Cardiac muscle cell (in vitro differentiated cells and primary cell): ENCODE results near the gene FBLN1. TPM values are rescaled to one million over a fixed set of nuclear protein-coding genes. Genes with fewer than 3 reads are reported as not detected.
"Not testable (repeated sequence)": the region's sequence is repeated elsewhere in the genome, so short reads cannot be mapped to it uniquely, and the experiment has no call there.

Experiments
- DNase-seq, 2 donors: peaks; one replicate each; pipeline versions ENCODE4 v3.0.0 to v3.0.0-alpha.2; 2010 to 2017; ENCODE audit warnings: low read depth in 1 of 2, low spot score in 1 of 2
- H3K27ac ChIP-seq: fragments of 200-600 bp; sonication (generic); 2 replicates; pipeline ENCODE4 v1.5.1; 2016
- H3K27me3 ChIP-seq: fragments of 200-600 bp; sonication (generic); 2 replicates; pipeline ENCODE4 v1.6.0; 2016; ENCODE audit warnings: control low read depth
- H3K36me3 ChIP-seq: fragments of 200-600 bp; sonication (generic); 2 replicates; pipeline ENCODE4 v1.5.1; 2016; ENCODE audit warnings: control low read depth
- H3K4me1 ChIP-seq: fragments of 200-600 bp; sonication (generic); 2 replicates; pipeline ENCODE4 v1.8.1; 2017; ENCODE audit warnings: low read depth, mild to moderate bottlenecking, mixed run types
- H3K4me3 ChIP-seq: fragments of 200-600 bp; sonication (generic); 2 replicates; pipeline ENCODE4 v1.5.1; 2016; ENCODE audit warnings: mild to moderate bottlenecking
- H3K9me3 ChIP-seq: fragments of 200-600 bp; sonication (generic); 2 replicates; pipeline ENCODE4 v1.5.1; 2017; ENCODE audit warnings: low read depth, mild to moderate bottlenecking, control low read depth
- CTCF ChIP-seq: IDR thresholded peaks from 2 replicates; pipeline ENCODE4 v1.5.1; 2012; ENCODE audit warnings: low read depth, mild to moderate bottlenecking, low read length
- polyA plus RNA-seq: library from polyadenylated mRNA; unstranded; fragments of >200 nt; fragmentation: Nextera tagmentation; extraction: Ambion mirVana; gene quantifications from 2 replicates; pipeline ENCODE4 v1.2.1, GENCODE V29; 2016
- total RNA-seq: library from RNA; depleted of rRNA; stranded (reverse); fragments of >200 nt; gene quantifications from 2 replicates; pipeline ENCODE4 v1.2.3, GENCODE V29; 2016

FBLN1 gene
- total and polyA plus RNA-seq, 2 experiments from 2014 or later = 53.8 to 55.7 TPM

DNA sequence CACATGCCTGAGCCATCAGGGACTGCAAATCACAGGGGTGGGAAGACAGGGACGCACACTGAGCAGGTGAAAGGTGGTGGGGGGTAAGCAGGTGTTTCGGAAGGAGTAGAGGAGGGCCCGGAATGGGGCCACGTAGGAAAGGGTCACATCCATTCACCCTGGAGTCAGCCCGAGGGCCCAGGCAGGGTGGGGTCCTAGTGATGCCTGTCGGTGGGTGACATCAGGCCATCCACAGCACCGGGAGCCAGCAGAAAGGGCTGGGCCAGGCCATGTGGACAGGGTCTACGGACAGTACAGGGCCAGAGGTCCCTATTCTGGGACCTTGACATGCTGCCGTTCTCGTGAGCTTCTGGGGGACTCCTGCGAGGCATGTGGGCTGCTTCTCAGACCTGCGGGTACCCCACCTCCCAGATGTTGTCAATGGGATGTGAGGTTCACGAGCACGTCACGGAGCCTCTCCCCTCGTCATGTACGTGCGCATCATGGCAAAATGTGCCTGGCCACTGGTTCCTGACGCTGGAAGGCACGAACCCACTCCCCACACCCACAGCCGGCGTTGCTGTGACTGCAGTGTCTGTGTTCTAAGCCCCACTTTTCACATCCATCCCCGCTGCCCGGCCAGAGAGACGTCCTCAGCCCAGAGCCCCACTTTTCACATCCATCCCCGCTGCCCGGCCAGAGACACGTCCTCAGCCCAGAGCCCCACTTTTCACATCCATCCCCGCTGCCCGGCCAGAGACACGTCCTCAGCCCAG is 84.1 kb downstream of the FBLN1 start:
- H3K9me3 ChIP-seq = no peaks in the 10 kb centered on the region
- DNase-seq = no peak
- no peak overlapping the region for H3K27ac ChIP-seq
- H3K36me3 ChIP-seq = no peaks in the 10 kb centered on the region
- H3K27me3 ChIP-seq = peaks cover 77% of the 10 kb centered on the region
- H3K4me1 ChIP-seq = peaks cover 4% of the 10 kb centered on the region
- TF ChIP-seq CTCF = no peak
- no peak overlapping the region for H3K4me3 ChIP-seq

DNA sequence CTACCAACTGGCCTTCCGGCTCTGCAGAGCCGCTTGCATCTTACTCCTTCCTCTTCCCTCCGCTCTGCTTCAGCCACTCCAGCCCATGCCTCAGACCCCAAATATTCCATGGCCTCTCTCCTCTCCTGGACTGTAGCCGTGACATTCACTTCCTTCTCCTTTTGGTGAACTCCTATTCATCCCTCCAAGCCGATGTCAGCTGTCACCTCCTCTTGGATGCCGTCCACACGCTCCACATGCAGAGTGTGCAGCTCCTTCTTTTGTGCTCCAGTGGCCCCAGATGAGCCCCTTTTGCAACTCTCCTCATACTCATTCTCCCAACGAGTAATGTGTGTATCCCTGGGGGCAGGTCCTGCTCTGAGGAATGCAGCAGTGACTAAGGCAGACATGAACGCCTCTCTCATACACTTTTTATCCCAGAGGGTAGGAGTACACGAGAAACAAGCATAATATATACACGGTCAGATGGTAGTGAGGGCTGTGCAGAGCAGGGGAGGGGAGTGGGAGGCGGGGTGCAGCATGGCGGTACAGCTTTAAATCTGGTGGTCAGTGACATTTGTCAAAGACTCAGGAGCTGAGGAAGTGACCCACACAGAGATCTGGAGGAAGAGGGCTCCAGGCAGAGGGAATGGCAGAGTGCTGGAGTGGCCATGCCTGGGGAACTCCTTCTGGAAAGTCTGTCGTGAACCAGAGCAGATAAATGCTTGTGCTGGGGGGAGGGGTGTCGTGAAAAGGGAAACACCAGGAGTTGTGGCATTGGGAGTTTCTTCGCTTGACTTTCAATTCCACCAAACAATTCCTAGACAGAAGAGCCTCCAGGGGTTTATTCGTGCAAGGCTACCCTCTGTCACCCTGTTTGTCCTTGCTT is 85.2 kb downstream of the FBLN1 start:
- no peaks in the 10 kb centered on the region for H3K36me3 ChIP-seq
- peaks cover 85% of the 10 kb centered on the region for H3K27me3 ChIP-seq
- H3K27ac ChIP-seq = no peak overlapping the region
- TF ChIP-seq CTCF = no peak
- no peak overlapping the region for H3K4me3 ChIP-seq
- peaks cover 4% of the 10 kb centered on the region for H3K4me1 ChIP-seq
- no peak for DNase-seq
- H3K9me3 ChIP-seq = no peaks in the 10 kb centered on the region

DNA sequence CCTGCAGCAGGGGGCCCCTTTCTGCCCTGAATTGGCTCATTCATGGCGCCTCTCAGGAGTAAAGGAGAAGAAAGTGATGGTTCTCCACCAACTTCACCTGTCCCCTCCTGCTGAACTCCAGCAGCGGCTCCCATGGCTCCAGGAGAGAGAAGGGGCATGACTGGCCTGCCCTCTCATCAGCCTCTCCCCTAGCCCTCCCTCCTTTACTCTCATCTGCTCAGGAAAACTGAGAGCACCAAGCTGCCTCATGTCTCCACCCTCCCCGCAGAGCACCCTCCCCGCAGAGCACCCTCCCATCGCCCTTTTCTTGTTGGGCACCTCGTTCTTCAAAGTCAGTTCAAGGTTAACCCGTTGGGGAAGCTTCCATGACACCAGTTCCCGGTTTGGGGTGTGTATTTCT is 86.9 kb downstream of the FBLN1 start:
- Histone ChIP-seq H3K27ac (no peak overlapping the region), H3K27me3 (peaks cover 86% of the 10 kb centered on the region), H3K4me1 (peaks cover 4% of the 10 kb centered on the region), H3K9me3 (no peaks in the 10 kb centered on the region), H3K36me3 (no peaks in the 10 kb centered on the region), H3K4me3 (no peak overlapping the region)
- DNase-seq = no peak
- TF ChIP-seq CTCF = no peak

DNA sequence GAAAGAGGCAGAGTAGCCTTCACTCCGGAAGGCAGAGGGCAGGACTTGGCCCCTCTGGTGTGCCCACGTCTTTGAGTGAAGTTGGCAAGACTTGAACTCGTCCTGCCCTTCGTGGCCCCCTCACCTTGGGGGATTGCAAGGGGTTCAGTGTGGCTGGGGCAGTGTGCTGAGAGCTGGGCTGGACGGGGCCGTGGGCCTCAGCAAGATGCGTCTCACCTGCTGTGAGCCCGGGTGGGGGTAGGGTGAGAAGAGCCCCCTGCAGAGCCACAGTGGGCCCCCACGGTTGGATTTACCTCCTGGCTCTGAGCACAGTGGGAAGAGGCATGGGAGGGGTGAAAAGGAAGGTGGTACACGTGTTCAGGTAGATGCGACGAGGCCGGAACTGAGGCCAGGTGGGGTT is 87.6 kb downstream of the FBLN1 start:
- Histone ChIP-seq H3K4me3 (no peak overlapping the region), H3K9me3 (no peaks in the 10 kb centered on the region), H3K36me3 (no peaks in the 10 kb centered on the region), H3K27ac (no peak overlapping the region), H3K4me1 (peaks cover 4% of the 10 kb centered on the region), H3K27me3 (peaks cover 88% of the 10 kb centered on the region)
- no peak for TF ChIP-seq CTCF
- no peak for DNase-seq

DNA sequence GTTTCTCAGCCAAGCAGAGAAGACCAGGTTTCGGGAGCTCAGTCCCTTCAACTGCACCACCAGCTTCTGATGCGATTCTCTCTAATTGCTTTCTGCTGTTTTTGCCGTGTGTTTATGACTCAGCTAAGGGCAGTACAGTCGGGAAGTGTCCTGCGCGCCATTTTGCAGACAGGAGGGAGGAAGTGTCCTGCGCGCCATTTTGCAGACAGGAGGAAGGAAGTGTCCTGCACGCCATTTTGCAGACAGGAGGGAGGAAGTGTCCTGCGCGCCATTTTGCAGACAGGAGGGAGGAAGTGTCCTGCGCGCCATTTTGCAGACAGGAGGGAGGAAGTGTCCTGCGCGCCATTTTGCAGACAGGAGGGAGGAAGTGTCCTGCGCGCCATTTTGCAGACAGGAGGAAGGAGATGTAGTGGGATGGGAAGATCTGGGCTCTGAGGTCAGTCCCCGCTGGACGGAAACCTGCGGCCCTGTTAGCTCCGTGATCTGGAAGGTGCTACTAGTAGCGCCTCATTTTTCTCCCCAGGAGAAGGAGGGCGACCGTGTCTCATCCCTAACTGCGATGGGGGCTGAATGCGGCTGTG is 89.0 kb downstream of the FBLN1 start:
- H3K27me3 ChIP-seq = peaks cover 83% of the 10 kb centered on the region
- not testable (repeated sequence) for H3K4me3 ChIP-seq, H3K36me3 ChIP-seq

More for the DNA sequence above, 89.0 kb downstream of the FBLN1 start:
- not testable (repeated sequence) for H3K27ac ChIP-seq, H3K9me3 ChIP-seq, H3K4me1 ChIP-seq, DNase-seq
